Measurements from ENCODE around the gene SYT15.

The SYT15 gene

GRCh38 chr10:46551701-46552525, 27.0 kb upstream of the SYT15 start:
- DNase-seq, result no peak
- peaks cover 20% of the 10 kb centered on the region for H3K27me3 ChIP-seq (replicated peaks)
- in situ Hi-C loops (cut with HindIII; ENCODE audit: low pct_ligation_motif_present, low sequenced_read_pairs), result no loop called here

GRCh38 chr10:46552526-46553237, 26.2 kb upstream of the SYT15 start:
- Histone ChIP-seq H3K4me3 (ENCODE audit: low read depth, low read length) (no peak overlapping the region), H3K27me3 (replicated peaks) (peaks cover 27% of the 10 kb centered on the region), H3K36me3 (replicated peaks) (no peaks in the 10 kb centered on the region), H3K27ac (no peak overlapping the region)
- in situ Hi-C loops (cut with HindIII; ENCODE audit: low pct_ligation_motif_present, low sequenced_read_pairs), result no loop called here
- TF ChIP-seq CTCF (IDR thresholded peaks at IDR 0.05; ENCODE audit: low read depth, low read length, missing control alignments), result no peak
- DNase-seq, result no peak

More at GRCh38 chr10:46551701-46552525, 27.0 kb upstream of the SYT15 start:
- TF ChIP-seq CTCF (IDR thresholded peaks at IDR 0.05; ENCODE audit: low read depth, low read length, missing control alignments), result no peak
- no peak overlapping the region for H3K27ac ChIP-seq
- no peaks in the 10 kb centered on the region for H3K36me3 ChIP-seq (replicated peaks)
- H3K4me3 ChIP-seq (ENCODE audit: low read depth, low read length), result no peak overlapping the region

GRCh38 chr10:46553238-46554049, 25.5 kb upstream of the SYT15 start:
- Histone ChIP-seq H3K4me3 (ENCODE audit: low read depth, low read length) (no peak overlapping the region), H3K36me3 (replicated peaks) (no peaks in the 10 kb centered on the region), H3K27ac (no peak overlapping the region), H3K27me3 (replicated peaks) (peaks cover 35% of the 10 kb centered on the region)
- TF ChIP-seq CTCF (IDR thresholded peaks at IDR 0.05; ENCODE audit: low read depth, low read length, missing control alignments), result no peak
- in situ Hi-C loops (cut with HindIII; ENCODE audit: low pct_ligation_motif_present, low sequenced_read_pairs), result no loop called here
- no peak for DNase-seq

- Histone ChIP-seq H3K27me3 (replicated peaks) (peaks cover 43% of the 10 kb centered on the region), H3K4me3 (ENCODE audit: low read depth, low read length) (no peak overlapping the region), H3K27ac (no peak overlapping the region), H3K36me3 (replicated peaks) (no peaks in the 10 kb centered on the region)
- no peak for DNase-seq
- in situ Hi-C loops (cut with HindIII; ENCODE audit: low pct_ligation_motif_present, low sequenced_read_pairs), result no loop called here
- TF ChIP-seq CTCF (IDR thresholded peaks at IDR 0.05; ENCODE audit: low read depth, low read length, missing control alignments), result no peak
Measured at GRCh38 chr10:46554166-46554781, 24.7 kb upstream of the SYT15 start.

- Histone ChIP-seq H3K4me3 (ENCODE audit: low read depth, low read length) (no peak overlapping the region), H3K27ac (no peak overlapping the region), H3K36me3 (replicated peaks) (no peaks in the 10 kb centered on the region), H3K27me3 (replicated peaks) (peaks cover 50% of the 10 kb centered on the region)
- in situ Hi-C loops (cut with HindIII; ENCODE audit: low pct_ligation_motif_present, low sequenced_read_pairs), result no loop called here
- no peak for DNase-seq
- TF ChIP-seq CTCF (IDR thresholded peaks at IDR 0.05; ENCODE audit: low read depth, low read length, missing control alignments), result no peak
Measured at GRCh38 chr10:46555366-46555712, 23.6 kb upstream of the SYT15 start.
